Measurements from ENCODE around the gene BRINP1.

Gene BRINP1

GRCh38 chr9:119273984-119274665 is 95.1 kb downstream of the BRINP1 start:
- DNase-seq (ENCODE audit: low spot score), result no peak
- Histone ChIP-seq H3K4me3 (ENCODE audit: severe bottlenecking) (no peak overlapping the region), H3K27ac (ENCODE audit: poor library complexity, severe bottlenecking) (no peak overlapping the region), H3K27me3 (ENCODE audit: insufficient read depth, poor library complexity, severe bottlenecking) (no peaks in the 10 kb centered on the region), H3K36me3 (ENCODE audit: low read depth) (no peaks in the 10 kb centered on the region), H3K4me1 (ENCODE audit: insufficient read depth, poor library complexity, severe bottlenecking) (no peaks in the 10 kb centered on the region), H3K9me3 (ENCODE audit: severe bottlenecking) (no peaks in the 10 kb centered on the region)
- ATAC-seq (ENCODE audit: low read depth), result no peak
- no peak for TF ChIP-seq CTCF (IDR thresholded peaks at IDR 0.05; ENCODE audit: poor library complexity, severe bottlenecking)

GRCh38 chr9:119273325-119273904 is 95.8 kb downstream of the BRINP1 start:
- Histone ChIP-seq H3K4me3 (ENCODE audit: severe bottlenecking) (no peak overlapping the region), H3K9me3 (ENCODE audit: severe bottlenecking) (no peaks in the 10 kb centered on the region), H3K36me3 (ENCODE audit: low read depth) (no peaks in the 10 kb centered on the region), H3K4me1 (ENCODE audit: insufficient read depth, poor library complexity, severe bottlenecking) (no peaks in the 10 kb centered on the region), H3K27me3 (ENCODE audit: insufficient read depth, poor library complexity, severe bottlenecking) (no peaks in the 10 kb centered on the region), H3K27ac (ENCODE audit: poor library complexity, severe bottlenecking) (no peak overlapping the region)
- DNase-seq (ENCODE audit: low spot score) (no peak), ATAC-seq (ENCODE audit: low read depth) (no peak)
- no peak for TF ChIP-seq CTCF (IDR thresholded peaks at IDR 0.05; ENCODE audit: poor library complexity, severe bottlenecking)

GRCh38 chr9:119272500-119273211 is 96.6 kb downstream of the BRINP1 start:
- Histone ChIP-seq H3K27ac (ENCODE audit: poor library complexity, severe bottlenecking) (no peak overlapping the region), H3K27me3 (ENCODE audit: insufficient read depth, poor library complexity, severe bottlenecking) (no peaks in the 10 kb centered on the region), H3K9me3 (ENCODE audit: severe bottlenecking) (no peaks in the 10 kb centered on the region), H3K36me3 (ENCODE audit: low read depth) (no peaks in the 10 kb centered on the region), H3K4me1 (ENCODE audit: insufficient read depth, poor library complexity, severe bottlenecking) (no peaks in the 10 kb centered on the region), H3K4me3 (ENCODE audit: severe bottlenecking) (no peak overlapping the region)
- no peak for TF ChIP-seq CTCF (IDR thresholded peaks at IDR 0.05; ENCODE audit: poor library complexity, severe bottlenecking)
- DNase-seq (ENCODE audit: low spot score) (no peak), ATAC-seq (ENCODE audit: low read depth) (no peak)

- DNase-seq (ENCODE audit: low spot score), result no peak
- H3K36me3 ChIP-seq (ENCODE audit: low read depth), result no peaks in the 10 kb centered on the region
- no peak; the same call in 2 of the 3 replicates for ATAC-seq (ENCODE audit: low read depth)
- H3K4me1 ChIP-seq (ENCODE audit: insufficient read depth, poor library complexity, severe bottlenecking), result no peaks in the 10 kb centered on the region
- H3K4me3 ChIP-seq (ENCODE audit: severe bottlenecking), result no peak overlapping the region
- no peaks in the 10 kb centered on the region for H3K9me3 ChIP-seq (ENCODE audit: severe bottlenecking)
- no peak for TF ChIP-seq CTCF (IDR thresholded peaks at IDR 0.05; ENCODE audit: poor library complexity, severe bottlenecking)
- H3K27me3 ChIP-seq (ENCODE audit: insufficient read depth, poor library complexity, severe bottlenecking), result no peaks in the 10 kb centered on the region
- H3K27ac ChIP-seq (ENCODE audit: poor library complexity, severe bottlenecking), result no peak overlapping the region
Measured at GRCh38 chr9:119268985-119269384, 100.2 kb downstream of the BRINP1 start.

Data from RWPE2 (cell line).